Fibroblast of lung (primary cell): Measurements from ENCODE around the gene TBC1D21.

ENCODE experiments used
- EZH2 ChIP-seq: IDR thresholded peaks from 2 replicates; pipeline ENCODE4 v1.5.1; 2012; ENCODE audit warnings: low read length, control low read depth, mild to moderate bottlenecking; ENCODE audit errors: missing control alignments
- TF ChIP-seq, protein P1 (sequence below), 2 donors: IDR thresholded peaks in 1 of 2; conservative IDR thresholded peaks in 1 of 2; 1 replicate in 1 of 2; 2 replicates in 1 of 2; pipeline ENCODE4 v1.5.1; 2011 to 2012; ENCODE audit warnings: low read length in 2 of 2, control low read depth in 1 of 2, inconsistent platforms in 1 of 2, low read depth in 1 of 2, mild to moderate bottlenecking in 1 of 2

DNA sequence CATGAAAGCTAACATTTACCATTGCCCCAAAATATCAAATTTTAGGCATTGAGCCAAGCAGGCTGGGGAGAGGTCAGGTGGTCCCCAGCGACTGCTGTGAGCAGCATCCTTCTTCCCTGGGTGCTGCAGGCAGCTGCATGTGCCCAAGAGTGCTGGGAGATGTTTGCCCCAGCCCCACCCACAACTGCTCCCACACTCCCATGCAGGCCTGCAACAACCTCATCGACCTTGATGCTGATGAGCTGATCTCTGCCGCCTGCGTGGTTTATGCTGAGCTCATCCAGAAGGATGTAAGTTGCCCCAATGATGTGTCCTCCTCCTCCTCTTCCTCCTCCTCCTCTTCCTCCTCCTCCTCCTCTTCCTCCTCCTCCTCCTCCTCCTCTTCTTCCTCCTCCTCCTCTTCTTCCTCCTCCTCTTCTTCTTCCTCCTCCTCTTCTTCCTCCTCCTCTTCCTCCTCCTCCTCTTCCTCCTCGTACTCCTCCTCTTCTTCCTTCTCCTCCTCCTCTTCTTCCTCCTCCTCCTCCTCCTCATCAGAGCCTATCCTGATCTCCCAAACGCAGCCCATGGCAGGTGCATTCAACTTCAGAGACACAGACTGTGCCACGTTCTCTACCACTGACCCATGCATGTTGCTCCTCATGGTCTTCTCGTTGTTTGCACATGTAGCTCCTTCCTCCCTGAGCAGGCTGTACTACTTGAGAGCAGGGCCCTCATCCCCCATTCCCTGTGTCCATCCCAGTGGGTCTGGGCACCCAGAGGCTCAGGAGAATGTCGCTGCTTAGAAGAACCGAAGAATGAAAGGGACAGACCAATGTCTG lies 15.1 kb downstream of the TBC1D21 start:
- TF ChIP-seq, protein P1, sequence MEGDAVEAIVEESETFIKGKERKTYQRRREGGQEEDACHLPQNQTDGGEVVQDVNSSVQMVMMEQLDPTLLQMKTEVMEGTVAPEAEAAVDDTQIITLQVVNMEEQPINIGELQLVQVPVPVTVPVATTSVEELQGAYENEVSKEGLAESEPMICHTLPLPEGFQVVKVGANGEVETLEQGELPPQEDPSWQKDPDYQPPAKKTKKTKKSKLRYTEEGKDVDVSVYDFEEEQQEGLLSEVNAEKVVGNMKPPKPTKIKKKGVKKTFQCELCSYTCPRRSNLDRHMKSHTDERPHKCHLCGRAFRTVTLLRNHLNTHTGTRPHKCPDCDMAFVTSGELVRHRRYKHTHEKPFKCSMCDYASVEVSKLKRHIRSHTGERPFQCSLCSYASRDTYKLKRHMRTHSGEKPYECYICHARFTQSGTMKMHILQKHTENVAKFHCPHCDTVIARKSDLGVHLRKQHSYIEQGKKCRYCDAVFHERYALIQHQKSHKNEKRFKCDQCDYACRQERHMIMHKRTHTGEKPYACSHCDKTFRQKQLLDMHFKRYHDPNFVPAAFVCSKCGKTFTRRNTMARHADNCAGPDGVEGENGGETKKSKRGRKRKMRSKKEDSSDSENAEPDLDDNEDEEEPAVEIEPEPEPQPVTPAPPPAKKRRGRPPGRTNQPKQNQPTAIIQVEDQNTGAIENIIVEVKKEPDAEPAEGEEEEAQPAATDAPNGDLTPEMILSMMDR (conservative IDR thresholded peaks at IDR 0.05 in 1 of 2, IDR thresholded peaks at IDR 0.05 in 1 of 2; ENCODE audit: low read depth in 1 of 2, low read length in 2 of 2) = no peak
- peak; percentile 11 for TF ChIP-seq EZH2
